ENCODE data around the gene ZNF74. TPM values are rescaled to one million over a fixed set of nuclear protein-coding genes. Genes with fewer than 3 reads are reported as not detected.

ZNF74 gene
- total RNA-seq, 1 experiment from 2014 or later: 34.3 TPM

DNA sequence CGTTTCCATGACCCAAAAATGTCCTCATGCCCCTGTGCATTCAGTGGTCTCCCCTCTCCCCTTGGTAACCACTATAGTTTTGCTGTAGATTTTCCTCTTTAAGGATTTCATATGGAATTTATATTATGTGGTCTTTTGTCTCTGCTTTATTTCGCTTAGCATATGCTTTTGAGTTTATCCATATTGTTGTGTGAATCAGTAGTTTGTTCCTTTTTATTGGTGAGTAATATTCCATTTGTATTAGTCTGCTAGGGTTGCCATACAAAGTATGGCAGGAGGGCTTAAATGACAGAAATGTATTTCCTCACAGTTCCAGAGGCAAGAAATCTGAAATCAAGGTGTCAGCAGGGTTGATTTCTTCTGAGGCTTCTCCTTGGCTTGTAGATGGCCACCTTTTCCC lies 3.5 kb downstream of the ZNF74 start:
- no peaks in the 10 kb centered on the region for H3K9me3 Mint-ChIP-seq
- TF ChIP-seq CTCF (conservative IDR thresholded peaks at IDR 0.05): no peak
- WGBS (ENCODE audit: extremely low coverage, insufficient read length, low lambda C conversion rate): no CpG with 5 or more reads among the region's 2 CpGs
- Histone ChIP-seq H3K4ac (ENCODE audit: low read depth, low read length) (no peak overlapping the region), H3K23ac (ENCODE audit: insufficient read length, low read depth, low read length) (no peak overlapping the region), H3K4me2 (ENCODE audit: insufficient read depth, insufficient read length, low read length) (no peak overlapping the region), H4K8ac (replicated peaks; ENCODE audit: insufficient read length, low read depth, low read length) (no peak overlapping the region), H3K79me2 (ENCODE audit: insufficient read depth, low read length) (peaks cover 7% of the 10 kb centered on the region; the same call in 1 of the 2 replicates), H2AK5ac (ENCODE audit: insufficient read length, low read length) (no peak overlapping the region), H4K91ac (ENCODE audit: insufficient read length, low read depth, low read length) (no peak overlapping the region), H2BK15ac (ENCODE audit: low read depth, low read length) (no peak overlapping the region), H3K18ac (ENCODE audit: insufficient read length, low read depth, low read length) (no peak overlapping the region), H2BK12ac (ENCODE audit: insufficient read length, low read depth, low read length) (no peak overlapping the region), H3K56ac (ENCODE audit: insufficient read length, low read depth, low read length) (no peak overlapping the region), H2BK120ac (ENCODE audit: low read depth, low read length, poor library complexity, severe bottlenecking) (no peak overlapping the region), H2BK20ac (ENCODE audit: low read depth, low read length, poor library complexity, severe bottlenecking) (no peak overlapping the region), H3K27me3 (ENCODE audit: insufficient read depth, low read length) (no peaks in the 10 kb centered on the region), H3K9ac (ENCODE audit: extremely low read depth, insufficient read length, low read length) (no peak overlapping the region), H3K79me1 (ENCODE audit: insufficient read depth, low read depth, low read length, poor library complexity, severe bottlenecking) (peaks cover 2% of the 10 kb centered on the region), H3T11ph (ENCODE audit: low read length) (no peak overlapping the region), H4K5ac (ENCODE audit: insufficient read length, low read depth, low read length) (no peak overlapping the region), H2AFZ (ENCODE audit: low read length) (no peak overlapping the region), H3K9me3 (ENCODE audit: control insufficient read depth, low read depth, low read length) (no peaks in the 10 kb centered on the region), H3K23me2 (ENCODE audit: insufficient read length, low read depth, low read length, poor library complexity, severe bottlenecking) (peaks cover 4% of the 10 kb centered on the region), H4K20me1 (ENCODE audit: control insufficient read depth, insufficient read depth, insufficient read length) (no peaks in the 10 kb centered on the region), H3K4me1 (ENCODE audit: insufficient read depth, low read length) (peaks cover 8% of the 10 kb centered on the region; the same call in 1 of the 2 replicates), H3K27ac (ENCODE audit: insufficient read length, low read depth, low read length) (no peak overlapping the region), H2BK5ac (ENCODE audit: insufficient read length, low read length) (no peak overlapping the region), H3K14ac (ENCODE audit: insufficient read depth, low read length) (no peak overlapping the region)
- no peak overlapping the region for H3K4me3 Mint-ChIP-seq
- H3K27ac Mint-ChIP-seq: no peak overlapping the region
- H3K4me1 Mint-ChIP-seq: peaks cover 20 to 22% of the 10 kb centered on the region in 2 experiments
- DNase-seq: no peak
- H3K27me3 Mint-ChIP-seq (ENCODE audit: low read depth): no peaks in the 10 kb centered on the region; the same call in 1 of the 2 replicates
- peaks cover 13 to 29% (median 26%) of the 10 kb centered on the region in 3 experiments for H3K36me3 Mint-ChIP-seq (ENCODE audit: insufficient read depth in 1 of 3, low read depth in 3 of 3)

Data from H9 (cell line).